Measurements from ENCODE around the gene CDCP2.
"Not testable (repeated sequence)": the region's sequence is repeated elsewhere in the genome, so short reads cannot be mapped to it uniquely, and the experiment has no call there.

Gene CDCP2

GRCh38 chr1:54168206-54168965 is 15.6 kb upstream of the CDCP2 start:
- DNase-seq (ENCODE audit: low read depth in 2 of 2) = no peak

GRCh38 chr1:54167422-54168139 is 14.8 kb upstream of the CDCP2 start:
- DNase-seq (ENCODE audit: low read depth in 2 of 2) = no peak

GRCh38 chr1:54166357-54166756 is 13.6 kb upstream of the CDCP2 start:
- DNase-seq (ENCODE audit: low read depth in 2 of 2) = not testable (repeated sequence)

- DNase-seq (ENCODE audit: low read depth in 2 of 2) = no peak
Measured at GRCh38 chr1:54165146-54165545, 12.3 kb upstream of the CDCP2 start.

GRCh38 chr1:54163573-54163972 is 10.8 kb upstream of the CDCP2 start:
- DNase-seq (ENCODE audit: low read depth in 2 of 2) = no peak

DNA sequence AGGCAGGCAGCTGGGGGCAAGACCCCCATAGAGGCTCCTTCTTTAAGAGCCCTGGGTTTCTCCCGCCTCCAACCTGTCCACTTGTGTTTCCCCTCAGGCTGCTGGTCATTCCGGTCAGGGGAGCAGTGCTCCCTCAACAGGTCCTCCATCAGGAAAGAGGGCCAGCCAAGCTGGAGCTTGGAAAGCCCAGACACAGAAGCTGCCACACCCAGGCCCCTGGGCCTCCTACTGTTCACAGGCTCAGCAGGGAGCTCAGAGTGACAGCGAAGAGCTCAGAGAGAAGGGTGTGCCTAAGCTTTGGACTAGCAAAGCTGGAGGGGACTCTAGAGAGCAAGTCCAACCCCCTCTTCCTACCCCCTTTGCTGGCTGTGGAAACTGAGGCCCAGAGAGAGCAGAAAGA is 10.3 kb upstream of the CDCP2 start:
- DNase-seq (ENCODE audit: low read depth in 2 of 2) = no peak

DNA sequence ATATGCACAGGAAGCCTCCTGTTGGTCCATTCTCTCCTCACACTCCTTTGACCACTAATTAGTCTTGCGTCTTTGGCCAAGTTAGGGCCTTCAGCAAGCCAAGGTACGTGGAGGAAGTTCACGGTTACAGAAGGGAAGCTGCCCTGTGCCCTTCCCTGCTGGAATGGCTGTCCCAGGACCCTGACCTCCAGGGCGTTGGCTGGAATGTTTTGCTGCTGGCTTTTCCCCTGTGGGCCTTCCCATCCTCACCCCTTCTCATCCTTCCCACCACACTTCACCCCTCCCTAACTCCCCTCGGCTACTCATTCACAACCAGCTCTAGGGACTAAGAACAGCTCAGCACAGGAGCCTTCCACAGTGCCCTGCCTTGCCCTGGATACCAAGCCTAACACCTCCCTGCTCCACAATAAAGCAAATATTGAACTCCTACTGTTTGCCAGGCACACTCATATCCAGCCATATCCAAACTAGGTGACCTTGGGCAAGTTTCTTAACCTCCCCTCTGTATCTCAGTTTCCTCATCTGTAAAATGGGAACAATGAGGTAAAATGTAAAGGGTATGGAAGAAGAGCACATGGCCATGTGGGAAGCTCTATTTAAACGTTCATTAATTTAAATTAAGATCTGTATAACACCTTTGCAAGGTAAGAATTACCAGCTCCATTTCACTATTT is 8.8 kb upstream of the CDCP2 start:
- DNase-seq (ENCODE audit: low read depth in 2 of 2) = no peak

DNA sequence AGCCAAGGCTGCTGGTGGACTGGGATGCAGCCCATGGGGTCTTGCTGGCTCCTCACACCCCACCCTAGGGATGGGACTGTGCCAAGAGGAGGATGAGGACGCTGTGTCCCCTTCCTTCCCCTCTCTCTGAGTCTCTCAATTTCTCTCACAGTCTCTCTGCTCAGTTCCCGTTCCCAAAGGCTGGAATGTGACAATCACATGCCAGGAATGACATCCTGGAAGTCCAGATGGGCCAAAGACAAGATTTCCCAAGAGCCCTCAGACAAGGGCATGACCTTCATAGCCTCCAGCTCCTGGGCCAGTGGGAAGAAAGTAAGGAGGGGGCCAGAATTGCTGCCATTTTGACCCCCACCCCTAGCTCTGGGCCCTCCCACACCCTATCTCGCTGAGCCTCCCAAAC is 7.6 kb upstream of the CDCP2 start:
- DNase-seq (ENCODE audit: low read depth in 2 of 2) = no peak

DNA sequence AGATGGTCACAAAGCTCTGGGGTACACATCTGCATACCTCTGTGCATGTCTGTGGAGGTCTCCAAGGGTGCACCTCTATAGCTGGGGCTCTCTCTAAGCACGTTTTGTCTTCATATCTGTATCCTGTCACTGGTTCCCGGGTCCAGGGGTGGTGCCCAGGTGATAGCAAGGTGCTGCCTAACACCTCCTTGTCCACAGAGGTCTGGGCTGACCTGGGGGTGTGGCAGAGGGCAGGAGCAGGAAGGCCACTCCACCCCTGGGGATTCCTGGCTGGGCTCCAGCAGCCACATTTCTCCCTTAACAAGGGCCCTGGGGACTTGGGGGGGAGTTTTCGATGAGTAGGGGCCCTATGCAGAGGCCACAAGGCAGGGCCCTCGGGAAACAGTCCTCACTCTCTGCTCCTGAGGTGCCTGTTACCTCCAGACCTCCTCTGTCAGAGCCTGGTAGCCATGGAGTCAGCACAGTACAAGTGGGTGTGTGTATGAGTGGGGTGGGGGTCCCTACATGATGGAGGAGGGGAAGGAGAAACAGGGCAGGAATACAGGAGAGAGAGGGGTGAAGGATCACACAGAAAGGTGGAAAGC is 7.0 kb upstream of the CDCP2 start:
- no peak for DNase-seq (ENCODE audit: low read depth in 2 of 2)

- no peak for DNase-seq (ENCODE audit: low read depth in 2 of 2)
Measured at GRCh38 chr1:54158071-54158470, 5.3 kb upstream of the CDCP2 start.

DNA sequence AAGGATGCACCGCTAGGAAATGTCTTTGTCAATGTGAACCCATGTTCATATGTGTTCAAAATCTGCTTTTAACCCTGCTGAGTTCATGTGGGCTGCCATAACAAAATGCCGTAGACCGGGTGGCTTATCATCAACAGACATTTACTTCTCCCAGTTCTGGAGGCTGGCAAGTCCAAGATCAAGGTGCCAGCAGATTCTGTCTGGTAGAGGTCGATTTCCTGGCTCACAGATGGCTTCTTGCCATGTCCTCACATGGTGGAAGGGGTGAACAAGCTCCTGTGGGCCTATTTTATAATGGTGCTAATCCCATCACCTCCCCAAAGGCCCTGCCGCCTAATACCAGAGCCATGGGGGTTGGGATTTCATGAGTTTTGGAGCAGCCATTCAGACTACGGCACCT is 4.6 kb upstream of the CDCP2 start:
- DNase-seq (ENCODE audit: low read depth in 2 of 2) = no peak

DNA sequence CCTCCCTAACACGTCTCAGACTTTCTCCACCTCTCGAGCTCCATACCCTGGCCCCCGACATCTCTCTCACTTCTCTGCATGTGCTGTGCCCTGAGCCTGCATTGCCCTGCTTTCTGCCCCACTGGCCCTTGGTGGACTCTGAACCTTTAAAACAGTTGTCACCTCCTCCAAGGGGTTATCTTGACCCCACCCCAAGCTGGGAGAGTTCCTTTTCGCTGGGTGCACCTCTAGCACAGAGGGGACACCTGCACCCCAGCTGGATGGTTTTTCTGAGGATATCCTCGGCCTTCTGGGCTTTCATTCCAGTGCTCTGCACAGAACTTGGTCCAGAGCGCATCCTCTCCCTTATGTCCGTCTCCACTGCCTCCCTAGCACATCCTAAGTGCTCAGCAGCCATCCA is 4.2 kb upstream of the CDCP2 start:
- no peak for DNase-seq (ENCODE audit: low read depth in 2 of 2)

GRCh38 chr1:54156201-54156600 is 3.4 kb upstream of the CDCP2 start:
- DNase-seq (ENCODE audit: low read depth in 2 of 2) = no peak

DNA sequence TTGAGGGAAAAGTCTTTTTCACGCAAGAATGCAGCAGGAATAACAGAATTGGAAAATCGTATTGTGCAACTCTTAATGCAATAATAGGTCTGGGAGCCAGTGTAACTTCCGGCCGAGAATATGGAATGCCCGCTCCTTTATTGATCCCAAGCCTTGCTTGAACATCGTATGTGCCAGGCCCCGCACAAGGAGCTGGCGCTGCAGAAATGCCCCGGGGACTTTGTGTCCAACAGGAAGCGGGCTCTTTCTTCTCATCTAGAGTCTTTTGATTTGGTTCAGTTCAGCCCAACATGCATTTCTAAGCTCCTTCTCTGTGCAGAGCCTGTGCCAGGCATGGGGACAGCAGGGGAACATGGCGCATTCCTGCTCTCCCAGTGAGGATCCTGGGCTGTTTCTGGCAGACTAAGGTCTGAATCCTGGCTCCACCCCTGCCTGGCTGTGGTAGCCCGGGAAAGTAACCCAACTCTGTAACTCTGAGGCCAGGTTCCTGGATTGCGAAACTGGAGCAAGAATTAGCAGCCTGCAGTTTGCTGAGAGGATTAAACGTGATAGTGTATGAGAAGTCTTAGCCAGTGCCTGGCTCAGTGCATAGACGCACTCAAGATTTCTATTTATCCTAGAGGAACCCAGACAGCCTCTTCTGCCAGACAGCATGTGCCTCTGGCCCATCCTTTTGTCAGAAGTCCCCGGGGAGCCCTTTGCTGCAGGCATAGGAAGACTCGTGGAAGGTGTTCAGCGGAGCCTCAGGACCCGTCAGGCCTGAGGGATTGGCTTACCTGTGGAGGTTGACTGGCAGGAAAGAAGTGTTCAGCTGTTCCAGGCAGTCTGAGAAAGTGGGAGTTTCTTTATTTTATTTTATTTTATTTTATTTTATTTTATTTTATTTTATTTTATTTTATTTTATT is 987 bp upstream of the CDCP2 start:
- no peak for DNase-seq (ENCODE audit: low read depth in 2 of 2)

- no peak for DNase-seq (ENCODE audit: low read depth in 2 of 2)
Measured at GRCh38 chr1:54151013-54151412, 1.8 kb downstream of the CDCP2 start.

DNA sequence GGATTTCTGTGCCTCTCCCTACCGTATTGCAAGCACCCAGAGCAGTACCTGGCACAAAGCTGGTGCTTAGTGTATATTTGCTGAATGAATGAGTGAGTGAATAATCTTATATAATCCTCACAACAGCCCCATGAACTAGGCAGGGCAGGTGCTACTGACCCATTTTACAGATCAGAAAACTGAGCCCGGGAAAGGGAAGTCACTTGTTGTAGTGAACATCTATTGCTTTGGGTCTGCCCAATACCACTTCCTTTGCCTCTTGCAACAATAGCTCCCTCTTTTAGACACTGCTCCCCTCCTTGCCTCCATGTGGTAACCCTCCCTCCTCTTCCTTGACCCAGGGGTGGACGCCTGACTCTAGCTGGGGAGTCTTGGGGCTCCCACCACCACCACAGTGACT is 3.1 kb downstream of the CDCP2 start:
- no peak for DNase-seq (ENCODE audit: low read depth in 2 of 2)

DNA sequence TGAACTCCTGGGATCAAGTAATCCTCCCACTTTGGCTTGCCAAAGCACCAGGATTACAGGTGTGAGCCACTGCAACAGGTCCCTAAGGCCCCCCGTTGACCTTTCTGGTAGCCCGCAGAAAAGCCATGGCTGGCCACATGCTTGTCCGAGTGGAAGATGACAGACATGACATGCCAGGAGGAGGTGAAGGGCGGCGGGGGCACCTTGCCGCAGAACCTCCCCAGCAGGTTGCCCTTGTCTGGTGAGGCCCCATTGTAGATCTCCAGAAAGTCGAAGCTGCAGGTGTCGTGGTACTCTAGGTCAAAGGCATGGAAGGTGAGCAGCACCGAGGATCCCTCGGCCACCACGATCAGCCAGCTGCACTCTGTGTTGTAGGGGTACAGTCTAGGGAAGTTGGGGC is 8.4 kb downstream of the CDCP2 start:
- DNase-seq (ENCODE audit: low read depth in 2 of 2) = no peak

DNA sequence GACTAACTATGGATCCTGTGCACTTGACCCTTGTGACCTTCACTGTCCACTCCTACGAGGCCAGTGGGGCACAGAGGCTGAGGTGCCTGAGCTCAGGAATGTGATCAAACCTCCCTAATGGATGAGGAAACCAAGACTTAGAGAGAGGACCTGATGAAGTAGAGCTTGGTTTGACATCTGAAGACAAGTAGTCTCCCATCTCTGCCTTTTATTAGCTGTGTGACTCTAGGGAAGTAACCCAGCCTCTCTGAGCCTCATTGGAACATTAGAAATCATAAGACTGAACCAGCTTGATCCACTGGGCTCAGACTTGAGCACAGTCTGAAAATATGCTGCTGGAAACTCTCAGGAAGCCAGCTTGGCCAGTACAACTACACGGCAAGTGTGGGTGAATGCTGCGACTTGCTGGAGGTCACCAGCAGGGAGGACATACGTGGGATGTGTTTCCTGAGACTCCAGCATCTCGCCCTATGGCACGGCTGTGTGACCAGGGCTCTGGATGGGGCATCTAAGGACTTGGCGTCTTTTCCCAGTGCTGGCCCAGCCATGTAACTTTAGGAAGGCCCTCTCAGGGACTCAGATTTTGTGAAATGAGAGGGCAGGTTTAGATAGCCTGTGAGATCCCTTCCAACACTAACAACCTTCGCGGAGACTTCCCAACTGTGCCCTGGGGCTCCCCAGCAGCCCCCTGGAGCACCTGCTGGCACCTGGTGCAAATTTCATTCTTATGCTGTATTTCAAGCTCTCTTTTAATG is 10.5 kb downstream of the CDCP2 start:
- DNase-seq (ENCODE audit: low read depth in 2 of 2) = no peak

GRCh38 chr1:54139711-54140110 is 13.1 kb downstream of the CDCP2 start:
- no peak for DNase-seq (ENCODE audit: low read depth in 2 of 2)

DNA sequence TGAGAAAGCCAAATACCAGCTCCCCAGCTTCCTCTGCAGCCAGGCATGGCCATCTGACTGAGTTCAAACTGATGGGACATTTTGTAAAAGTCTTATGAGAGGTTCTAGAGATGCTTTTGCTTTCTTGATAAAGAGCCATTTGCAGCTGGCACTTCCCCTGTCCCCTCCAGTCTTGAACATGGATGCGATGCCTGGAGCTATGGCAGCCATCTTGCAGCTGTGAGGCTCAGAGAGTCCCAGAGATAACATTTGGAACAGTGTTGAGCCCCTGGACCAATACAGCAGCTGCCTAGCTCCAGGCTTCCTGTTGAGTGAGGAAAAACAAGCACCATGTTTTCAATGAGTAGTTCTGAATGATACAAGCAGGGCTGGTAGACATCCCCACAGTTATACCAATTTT is 13.8 kb downstream of the CDCP2 start:
- DNase-seq (ENCODE audit: low read depth in 2 of 2) = no peak

DNA sequence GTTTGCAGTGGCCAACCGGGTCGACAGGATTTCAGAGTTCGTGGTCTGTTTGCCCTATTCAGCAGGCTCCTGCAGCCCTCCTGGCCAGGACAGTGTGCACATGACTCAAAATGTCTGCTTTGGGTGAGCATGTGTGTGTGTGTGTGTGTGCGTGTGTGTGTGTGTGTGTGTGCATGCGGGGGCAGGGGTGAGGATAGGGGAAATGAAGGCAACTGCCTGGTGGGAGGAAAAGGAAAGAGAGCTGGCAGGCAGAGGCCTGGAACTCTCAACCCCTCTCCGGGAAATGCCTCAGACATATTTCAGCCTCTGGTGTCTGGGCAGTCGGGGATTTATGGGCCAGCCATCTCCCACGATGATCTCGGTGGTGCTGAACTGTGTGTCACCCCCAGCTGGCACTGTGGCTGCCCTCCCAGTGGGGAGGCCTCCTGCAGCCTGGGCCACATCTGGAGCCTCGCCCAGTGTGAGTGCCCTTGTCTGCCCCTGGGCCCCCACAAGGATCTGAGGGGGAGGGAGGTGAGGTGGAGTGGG is 15.2 kb downstream of the CDCP2 start:
- no peak for DNase-seq (ENCODE audit: low read depth in 2 of 2)

Measured in stimulated activated CD8-positive, alpha-beta memory T cell treated with anti-CD3 and anti-CD28 coated beads, Interleukin-7, amount 100 ng/mL, for 4 hours (primary cell).